WTC11 (cell line): ENCODE results near the gene LRRN4CL. TPM values are rescaled to one million over a fixed set of nuclear protein-coding genes. Genes with fewer than 3 reads are reported as not detected.

Source experiments
- ATAC-seq: fragments of 200-7000 bp; cut with Tn5 transposase; 2 replicates; pipeline ENCODE4 v1.10.0; 2021; ENCODE audit warnings: mild to moderate bottlenecking, moderate library complexity
- CTCF ChIA-PET: fragments of 300-600 bp; sonication (Branson Sonifier 250); formaldehyde crosslinking; loops from one replicate; lab custom pipeline; 2021; ENCODE audit warnings: antibody characterized with exemption; lab: Charles Lee
- POLR2A ChIA-PET: fragments of 350-600 bp; sonication (Branson Sonifier 250); formaldehyde crosslinking; loops from one replicate; lab custom pipeline; 2021; ENCODE audit warnings: antibody characterized with exemption; lab: Charles Lee
- DNase-seq: peaks from one replicate; pipeline ENCODE4 v3.0.0; 2021; ENCODE audit warnings: low spot score
- H3K27ac Mint-ChIP-seq: 2 replicates; pipeline ENCODE4 v1.8.0; 2021; ENCODE audit warnings: mixed read lengths
- H3K27me3 Mint-ChIP-seq: 2 replicates; pipeline ENCODE4 v1.8.0; 2021; ENCODE audit warnings: low read depth, mild to moderate bottlenecking, moderate library complexity, mixed read lengths
- H3K36me3 Mint-ChIP-seq: 2 replicates; pipeline ENCODE4 v1.8.0; 2021; ENCODE audit warnings: mixed read lengths
- H3K4me1 Mint-ChIP-seq: 2 replicates; pipeline ENCODE4 v1.8.0; 2022; ENCODE audit warnings: mixed read lengths
- H3K4me3 Mint-ChIP-seq: 2 replicates; pipeline ENCODE4 v1.8.0; 2021; ENCODE audit warnings: mild to moderate bottlenecking, moderate library complexity, mixed read lengths
- H3K9me3 Mint-ChIP-seq: 2 replicates; pipeline ENCODE4 v1.8.0; 2021; ENCODE audit warnings: mixed read lengths
- CREB1 ChIP-seq: sonication (generic); formaldehyde crosslinking; IDR thresholded peaks from 2 replicates; pipeline ENCODE4 v1.8.0; 2023; ENCODE audit warnings: mild to moderate bottlenecking, missing genetic modification reagents
- CREM ChIP-seq: sonication (generic); formaldehyde crosslinking; IDR thresholded peaks from 2 replicates; pipeline ENCODE4 v1.8.1; 2022; ENCODE audit warnings: mild to moderate bottlenecking, missing genetic modification reagents, moderate library complexity
- E2F1 ChIP-seq: sonication (generic); formaldehyde crosslinking; IDR thresholded peaks from 2 replicates; pipeline ENCODE4 v1.8.0; 2022; ENCODE audit warnings: mild to moderate bottlenecking, missing genetic modification reagents
- ETV6 ChIP-seq: sonication (generic); formaldehyde crosslinking; IDR thresholded peaks from 2 replicates; pipeline ENCODE4 v1.8.1; 2022; ENCODE audit warnings: mild to moderate bottlenecking, missing genetic modification reagents
- FOXK1 ChIP-seq: sonication (generic); formaldehyde crosslinking; IDR thresholded peaks from 2 replicates; pipeline ENCODE4 v1.8.0; 2022; ENCODE audit warnings: mild to moderate bottlenecking, moderate library complexity, missing genetic modification reagents
- FOXP1 ChIP-seq: sonication (generic); formaldehyde crosslinking; IDR thresholded peaks from 2 replicates; pipeline ENCODE4 v1.8.0; 2022; ENCODE audit warnings: missing genetic modification reagents, mild to moderate bottlenecking, moderate library complexity, borderline replicate concordance
- MAX ChIP-seq: sonication (generic); formaldehyde crosslinking; IDR thresholded peaks from 2 replicates; pipeline ENCODE4 v1.8.0; 2022; ENCODE audit warnings: mild to moderate bottlenecking, missing genetic modification reagents
- NR2C2 ChIP-seq: sonication (generic); formaldehyde crosslinking; IDR thresholded peaks from 2 replicates; pipeline ENCODE4 v1.8.0; 2022; ENCODE audit warnings: mild to moderate bottlenecking, missing genetic modification reagents
- PRRX2 ChIP-seq: fragments of 250-450 bp; sonication (Bioruptor Pico); IDR thresholded peaks from 2 replicates; pipeline ENCODE4 v1.8.0; 2021; ENCODE audit warnings: mild to moderate bottlenecking
- SMAD3 ChIP-seq: sonication (generic); formaldehyde crosslinking; IDR thresholded peaks from 2 replicates; pipeline ENCODE4 v1.8.0; 2022; ENCODE audit warnings: missing genetic modification reagents, mild to moderate bottlenecking, borderline replicate concordance
- SMAD4 ChIP-seq: sonication (generic); formaldehyde crosslinking; IDR thresholded peaks from 2 replicates; pipeline ENCODE4 v1.8.0; 2022; ENCODE audit warnings: mild to moderate bottlenecking, missing genetic modification reagents
- TEAD1 ChIP-seq: sonication (generic); formaldehyde crosslinking; IDR thresholded peaks from 2 replicates; pipeline ENCODE4 v1.8.0; 2022; ENCODE audit warnings: mild to moderate bottlenecking, missing genetic modification reagents
- TEAD4 ChIP-seq: sonication (generic); formaldehyde crosslinking; IDR thresholded peaks from 2 replicates; pipeline ENCODE4 v1.8.0; 2022; ENCODE audit warnings: mild to moderate bottlenecking, missing genetic modification reagents
- ZBTB21 ChIP-seq: sonication (generic); formaldehyde crosslinking; IDR thresholded peaks from 2 replicates; pipeline ENCODE4 v1.8.1; 2023; ENCODE audit warnings: mild to moderate bottlenecking, missing genetic modification reagents, borderline replicate concordance
- ZBTB43 ChIP-seq: sonication (generic); formaldehyde crosslinking; IDR thresholded peaks from 2 replicates; pipeline ENCODE4 v1.8.1; 2023; ENCODE audit warnings: mild to moderate bottlenecking, missing genetic modification reagents
- ZNF121 ChIP-seq: sonication (generic); formaldehyde crosslinking; IDR thresholded peaks from 2 replicates; pipeline ENCODE4 v1.8.0; 2023; ENCODE audit warnings: missing genetic modification reagents
- ZNF263 ChIP-seq: sonication (generic); formaldehyde crosslinking; IDR thresholded peaks from 2 replicates; pipeline ENCODE4 v1.8.1; 2022; ENCODE audit warnings: low read depth, mild to moderate bottlenecking, moderate library complexity, missing genetic modification reagents
- total RNA-seq: library from RNA; stranded (reverse); gene quantifications from 3 replicates; pipeline ENCODE4 v1.2.3, GENCODE V29; 2021
- TF ChIP-seq, protein P1 (sequence below): sonication (generic); formaldehyde crosslinking; conservative IDR thresholded peaks from 2 replicates; pipeline ENCODE4 v1.8.1; 2023; ENCODE audit warnings: mild to moderate bottlenecking, low read depth, missing genetic modification reagents, moderate library complexity
- TF ChIP-seq, protein P2 (sequence below): fragments of 200-600 bp; IDR thresholded peaks from 2 replicates; pipeline ENCODE4 v1.8.0; 2022; ENCODE audit warnings: antibody characterized with exemption
- TF ChIP-seq, protein P3 (sequence below): sonication (generic); formaldehyde crosslinking; IDR thresholded peaks from 2 replicates; pipeline ENCODE4 v1.8.0; 2022; ENCODE audit warnings: missing genetic modification reagents

Gene LRRN4CL
- total RNA-seq, 1 experiment from 2014 or later: 0.39 TPM

DNA sequence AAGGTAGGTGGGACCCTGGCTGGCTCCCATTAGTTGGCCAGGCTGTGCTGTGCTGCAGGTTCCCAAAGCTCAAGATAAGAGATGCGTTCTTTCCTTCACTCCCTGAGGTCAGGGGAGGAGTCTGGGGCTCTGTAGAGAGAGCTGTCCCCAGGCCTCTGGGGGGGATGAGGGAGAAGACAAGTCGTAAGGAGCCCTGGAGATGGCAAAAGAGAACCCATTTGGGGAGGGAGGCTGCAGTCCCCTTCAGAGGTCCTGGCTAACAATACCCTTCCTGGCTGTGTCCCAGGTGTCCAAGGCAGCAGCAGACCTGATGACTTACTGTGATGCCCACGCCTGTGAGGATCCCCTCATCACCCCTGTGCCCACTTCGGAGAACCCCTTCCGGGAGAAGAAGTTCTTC, 19.1 kb upstream of the LRRN4CL start:
- DNase-seq: no peak
- no peaks in the 10 kb centered on the region for H3K9me3 Mint-ChIP-seq
- no peak for TF ChIP-seq SMAD4
- TF ChIP-seq PRRX2 (CRISPR knock-in tag): no peak
- no peak for TF ChIP-seq NR2C2 (CRISPR knock-in tag)
- no peak for TF ChIP-seq TEAD4 (CRISPR knock-in tag)
- no peak for TF ChIP-seq FOXP1
- no peak for TF ChIP-seq ZBTB21 (CRISPR knock-in tag)
- TF ChIP-seq ZNF263 (CRISPR knock-in tag): no peak
- TF ChIP-seq, protein P1, sequence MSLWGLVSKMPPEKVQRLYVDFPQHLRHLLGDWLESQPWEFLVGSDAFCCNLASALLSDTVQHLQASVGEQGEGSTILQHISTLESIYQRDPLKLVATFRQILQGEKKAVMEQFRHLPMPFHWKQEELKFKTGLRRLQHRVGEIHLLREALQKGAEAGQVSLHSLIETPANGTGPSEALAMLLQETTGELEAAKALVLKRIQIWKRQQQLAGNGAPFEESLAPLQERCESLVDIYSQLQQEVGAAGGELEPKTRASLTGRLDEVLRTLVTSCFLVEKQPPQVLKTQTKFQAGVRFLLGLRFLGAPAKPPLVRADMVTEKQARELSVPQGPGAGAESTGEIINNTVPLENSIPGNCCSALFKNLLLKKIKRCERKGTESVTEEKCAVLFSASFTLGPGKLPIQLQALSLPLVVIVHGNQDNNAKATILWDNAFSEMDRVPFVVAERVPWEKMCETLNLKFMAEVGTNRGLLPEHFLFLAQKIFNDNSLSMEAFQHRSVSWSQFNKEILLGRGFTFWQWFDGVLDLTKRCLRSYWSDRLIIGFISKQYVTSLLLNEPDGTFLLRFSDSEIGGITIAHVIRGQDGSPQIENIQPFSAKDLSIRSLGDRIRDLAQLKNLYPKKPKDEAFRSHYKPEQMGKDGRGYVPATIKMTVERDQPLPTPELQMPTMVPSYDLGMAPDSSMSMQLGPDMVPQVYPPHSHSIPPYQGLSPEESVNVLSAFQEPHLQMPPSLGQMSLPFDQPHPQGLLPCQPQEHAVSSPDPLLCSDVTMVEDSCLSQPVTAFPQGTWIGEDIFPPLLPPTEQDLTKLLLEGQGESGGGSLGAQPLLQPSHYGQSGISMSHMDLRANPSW (CRISPR knock-in tag): no peak
- TF ChIP-seq, protein P2, sequence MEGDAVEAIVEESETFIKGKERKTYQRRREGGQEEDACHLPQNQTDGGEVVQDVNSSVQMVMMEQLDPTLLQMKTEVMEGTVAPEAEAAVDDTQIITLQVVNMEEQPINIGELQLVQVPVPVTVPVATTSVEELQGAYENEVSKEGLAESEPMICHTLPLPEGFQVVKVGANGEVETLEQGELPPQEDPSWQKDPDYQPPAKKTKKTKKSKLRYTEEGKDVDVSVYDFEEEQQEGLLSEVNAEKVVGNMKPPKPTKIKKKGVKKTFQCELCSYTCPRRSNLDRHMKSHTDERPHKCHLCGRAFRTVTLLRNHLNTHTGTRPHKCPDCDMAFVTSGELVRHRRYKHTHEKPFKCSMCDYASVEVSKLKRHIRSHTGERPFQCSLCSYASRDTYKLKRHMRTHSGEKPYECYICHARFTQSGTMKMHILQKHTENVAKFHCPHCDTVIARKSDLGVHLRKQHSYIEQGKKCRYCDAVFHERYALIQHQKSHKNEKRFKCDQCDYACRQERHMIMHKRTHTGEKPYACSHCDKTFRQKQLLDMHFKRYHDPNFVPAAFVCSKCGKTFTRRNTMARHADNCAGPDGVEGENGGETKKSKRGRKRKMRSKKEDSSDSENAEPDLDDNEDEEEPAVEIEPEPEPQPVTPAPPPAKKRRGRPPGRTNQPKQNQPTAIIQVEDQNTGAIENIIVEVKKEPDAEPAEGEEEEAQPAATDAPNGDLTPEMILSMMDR: no peak
- TF ChIP-seq CREM (CRISPR knock-in tag): no peak
- TF ChIP-seq CREB1 (CRISPR knock-in tag): no peak
- TF ChIP-seq, all 79 proteins: peak for 0
- H3K36me3 Mint-ChIP-seq: peaks cover 31% of the 10 kb centered on the region
- ATAC-seq: no peak
- H3K27me3 Mint-ChIP-seq: no peaks in the 10 kb centered on the region; the same call in 1 of the 2 replicates
- ChIA-PET CTCF (interaction anchor here (0.5 to 4.0 kb wide), 11 partner anchors 14 to 153 kb away, joined by 3 to 24 read pairs (median 5); partner anchors contain the start of genes LBHD1, TAF6L, TMEM179B and TUT1), POLR2A (interaction anchor here (0.6 to 6.0 kb wide), 12 partner anchors 19 to 148 kb away, joined by 3 to 35 read pairs (median 8); partner anchors contain the start of genes C11orf98, CSKMT, EEF1G and HNRNPUL2)
- H3K4me1 Mint-ChIP-seq: peaks cover 39% of the 10 kb centered on the region
- no peak overlapping the region for H3K27ac Mint-ChIP-seq
- H3K4me3 Mint-ChIP-seq: peak overlapping the region; percentile 92

GRCh38 chr11:62707277-62707861, 18.0 kb upstream of the LRRN4CL start, which contains the start of the genes BSCL2 and GNG3:
Gene BSCL2 (minus strand): TSS chr11:62707424. CDS start chr11:62707195, 229 bp downstream.
Gene GNG3 (plus strand): TSS chr11:62707676. CDS start chr11:62708296, 620 bp downstream.
- Mint-ChIP-seq H3K4me3 (peak within 1 kb of the TSS; percentile 92), H3K27me3 (no peaks in the 10 kb centered on the region; the same call in 1 of the 2 replicates), H3K27ac (peak within 1 kb of the TSS; percentile 98), H3K4me1 (peaks cover 38% of the 10 kb centered on the region), H3K36me3 (peaks cover 25% of the 10 kb centered on the region), H3K9me3 (no peaks in the 10 kb centered on the region)
- ChIA-PET CTCF (interaction anchor here (1.0 to 4.0 kb wide), 19 partner anchors 9 to 199 kb away, joined by 3 to 24 read pairs (median 5); partner anchors contain the start of genes B3GAT3, C11orf98, CSKMT and GANAB), POLR2A (interaction anchor here (0.6 to 6.0 kb wide), 20 partner anchors 19 to 161 kb away, joined by 3 to 35 read pairs (median 6); partner anchors contain the start of genes B3GAT3, C11orf98, CSKMT and EEF1G)
- DNase-seq (peak; percentile 97), ATAC-seq (peak; percentile 71)
- TF ChIP-seq ZBTB43 (CRISPR knock-in tag): no peak
- peak; percentile 45; the same call in 1 of the 2 replicates for TF ChIP-seq ZNF121
- TF ChIP-seq ETV6: peak; percentile 87
- peak; percentile 87 for TF ChIP-seq FOXK1 (CRISPR knock-in tag)
- TF ChIP-seq, protein P3, sequence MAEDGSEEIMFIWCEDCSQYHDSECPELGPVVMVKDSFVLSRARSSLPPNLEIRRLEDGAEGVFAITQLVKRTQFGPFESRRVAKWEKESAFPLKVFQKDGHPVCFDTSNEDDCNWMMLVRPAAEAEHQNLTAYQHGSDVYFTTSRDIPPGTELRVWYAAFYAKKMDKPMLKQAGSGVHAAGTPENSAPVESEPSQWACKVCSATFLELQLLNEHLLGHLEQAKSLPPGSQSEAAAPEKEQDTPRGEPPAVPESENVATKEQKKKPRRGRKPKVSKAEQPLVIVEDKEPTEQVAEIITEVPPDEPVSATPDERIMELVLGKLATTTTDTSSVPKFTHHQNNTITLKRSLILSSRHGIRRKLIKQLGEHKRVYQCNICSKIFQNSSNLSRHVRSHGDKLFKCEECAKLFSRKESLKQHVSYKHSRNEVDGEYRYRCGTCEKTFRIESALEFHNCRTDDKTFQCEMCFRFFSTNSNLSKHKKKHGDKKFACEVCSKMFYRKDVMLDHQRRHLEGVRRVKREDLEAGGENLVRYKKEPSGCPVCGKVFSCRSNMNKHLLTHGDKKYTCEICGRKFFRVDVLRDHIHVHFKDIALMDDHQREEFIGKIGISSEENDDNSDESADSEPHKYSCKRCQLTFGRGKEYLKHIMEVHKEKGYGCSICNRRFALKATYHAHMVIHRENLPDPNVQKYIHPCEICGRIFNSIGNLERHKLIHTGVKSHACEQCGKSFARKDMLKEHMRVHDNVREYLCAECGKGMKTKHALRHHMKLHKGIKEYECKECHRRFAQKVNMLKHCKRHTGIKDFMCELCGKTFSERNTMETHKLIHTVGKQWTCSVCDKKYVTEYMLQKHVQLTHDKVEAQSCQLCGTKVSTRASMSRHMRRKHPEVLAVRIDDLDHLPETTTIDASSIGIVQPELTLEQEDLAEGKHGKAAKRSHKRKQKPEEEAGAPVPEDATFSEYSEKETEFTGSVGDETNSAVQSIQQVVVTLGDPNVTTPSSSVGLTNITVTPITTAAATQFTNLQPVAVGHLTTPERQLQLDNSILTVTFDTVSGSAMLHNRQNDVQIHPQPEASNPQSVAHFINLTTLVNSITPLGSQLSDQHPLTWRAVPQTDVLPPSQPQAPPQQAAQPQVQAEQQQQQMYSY (CRISPR knock-in tag): no peak
- peak; percentile 86; the same call in 1 of the 2 replicates for TF ChIP-seq TEAD1
- no peak; the same call in 1 of the 2 replicates for TF ChIP-seq SMAD3 (CRISPR knock-in tag)
- TF ChIP-seq E2F1: 0 out of 2 replicates have a peak, but pooled peaks have one; percentile 45
- peak; percentile 63; the same call in 1 of the 2 replicates for TF ChIP-seq MAX (CRISPR knock-in tag)
